ENCODE measurements around the gene SFXN1. TPM values are rescaled to one million over a fixed set of nuclear protein-coding genes. Genes with fewer than 3 reads are reported as not detected.

Gene SFXN1
- total and polyA plus RNA-seq, 4 donors: 47.3 to 241 (median 53.7) TPM

- no peaks in the 10 kb centered on the region for H3K9me3 ChIP-seq (ENCODE audit: control insufficient read depth in 4 of 4, low read length in 3 of 4)
- H3K27ac ChIP-seq (ENCODE audit: low read depth in 1 of 2, low read length in 2 of 2): no peak overlapping the region
- WGBS: 78% methylated on average over 8 of the region's 8 CpGs
- DNase-seq (ENCODE audit: low spot score): no peak
- peaks cover 0 to 9% (median 0%) of the 10 kb centered on the region in 4 donors for H3K27me3 ChIP-seq (ENCODE audit: control insufficient read depth in 4 of 4, insufficient read depth in 4 of 4, low read length in 3 of 4)
- no peak overlapping the region for H3K9ac ChIP-seq (ENCODE audit: low read depth in 1 of 2, low read length in 2 of 2)
- H3K4me1 ChIP-seq (ENCODE audit: control insufficient read depth in 4 of 4, insufficient read depth in 4 of 4, low read length in 3 of 4): no peaks in the 10 kb centered on the region
- no peak overlapping the region for H3K4me3 ChIP-seq (ENCODE audit: low read depth in 1 of 3, low read length in 3 of 3)
- H3K36me3 ChIP-seq (ENCODE audit: control insufficient read depth in 4 of 4, insufficient read depth in 3 of 4, low read depth in 1 of 4, low read length in 3 of 4): no peaks in the 10 kb centered on the region
- no peak for TF ChIP-seq ATF3 (IDR thresholded peaks at IDR 0.05)
- TF ChIP-seq REST (IDR thresholded peaks at IDR 0.05): no peak
- TF ChIP-seq FOXA1 (IDR thresholded peaks at IDR 0.05): no peak
- no peak for TF ChIP-seq RXRA (IDR thresholded peaks at IDR 0.05)
- TF ChIP-seq GABPA (IDR thresholded peaks at IDR 0.05 in 1 of 2, conservative IDR thresholded peaks at IDR 0.05 in 1 of 2): no peak
- no peak for TF ChIP-seq TAF1 (conservative IDR thresholded peaks at IDR 0.05)
- no peak for TF ChIP-seq ZBTB33 (IDR thresholded peaks at IDR 0.05)
Observed at GRCh38 chr5:175554296-175554695, 75.9 kb downstream of the SFXN1 start.

- TF ChIP-seq RXRA (IDR thresholded peaks at IDR 0.05): no peak
- no peak for TF ChIP-seq TAF1 (conservative IDR thresholded peaks at IDR 0.05)
- no peak for TF ChIP-seq FOXA2 (IDR thresholded peaks at IDR 0.05)
- no peak for TF ChIP-seq HNF4A (conservative IDR thresholded peaks at IDR 0.05)
- no peak for TF ChIP-seq SP1 (IDR thresholded peaks at IDR 0.05)
- TF ChIP-seq CTCF (IDR thresholded peaks at IDR 0.05; ENCODE audit: low read depth, low read length, missing input control): no peak
- no peak overlapping the region for H3K27ac ChIP-seq (ENCODE audit: low read depth in 1 of 2, low read length in 2 of 2)
- no peaks in the 10 kb centered on the region for H3K36me3 ChIP-seq (ENCODE audit: control insufficient read depth in 4 of 4, insufficient read depth in 3 of 4, low read depth in 1 of 4, low read length in 3 of 4)
- no peaks in the 10 kb centered on the region for H3K4me1 ChIP-seq (ENCODE audit: control insufficient read depth in 4 of 4, insufficient read depth in 4 of 4, low read length in 3 of 4)
- H3K4me3 ChIP-seq (ENCODE audit: low read depth in 1 of 3, low read length in 3 of 3): no peak overlapping the region
- peaks cover 0 to 5% (median 0%) of the 10 kb centered on the region in 4 donors for H3K27me3 ChIP-seq (ENCODE audit: control insufficient read depth in 4 of 4, insufficient read depth in 4 of 4, low read length in 3 of 4)
- WGBS: 85% methylated on average over 12 of the region's 12 CpGs
- no peak overlapping the region for H3K9ac ChIP-seq (ENCODE audit: low read depth in 1 of 2, low read length in 2 of 2)
- no peak for DNase-seq (ENCODE audit: low spot score)
- H3K9me3 ChIP-seq (ENCODE audit: control insufficient read depth in 4 of 4, low read length in 3 of 4): no peaks in the 10 kb centered on the region
Observed at GRCh38 chr5:175555168-175555785, 76.9 kb downstream of the SFXN1 start.

All from liver (tissue), 9 donors.